HepG2 (cell line): ENCODE data around the gene VAC14. TPM values are rescaled to one million over a fixed set of nuclear protein-coding genes. Genes with fewer than 3 reads are reported as not detected.

Source experiments
- ATAC-seq: fragments of 200-7000 bp; cut with Tn5 transposase; 3 replicates; pipeline ENCODE4 v1.9.1; 2020; ENCODE audit warnings: mild to moderate bottlenecking, moderate library complexity
- BruUV-seq: library from RNA; stranded (reverse); fragments of 400-500 nt; replicated peaks from 2 replicates; lab custom pipeline; 2021; lab: Mats Ljungman, UMichigan
- CTCF ChIA-PET: fragments of 300-600 bp; formaldehyde crosslinking; extraction: SDS; loops from one replicate; lab custom pipeline; 2021; ENCODE audit warnings: low total read pairs, inconsistent platforms, low intra/inter-chr PET ratio; lab: Yijun Ruan, JAX
- POLR2A ChIA-PET: fragments of 350-600 bp; sonication (Branson Sonifier 250); formaldehyde crosslinking; loops from one replicate; lab custom pipeline; 2020; ENCODE audit warnings: antibody characterized with exemption, inconsistent platforms; lab: Yijun Ruan, JAX
- DNase-seq: peaks from one replicate; pipeline ENCODE4 v3.0.0-alpha.2; 2015; ENCODE audit warnings: low spot score
- FAIRE-seq: peaks from 3 replicates; lab custom pipeline; 2011; peaks lifted over from hg19 to GRCh38; lab: Jason Lieb, UNC
- H2AFZ ChIP-seq: one replicate; pipeline ENCODE4 v1.6.1; 2011; ENCODE audit warnings: low read length, inconsistent platforms
- H3K27ac ChIP-seq: fragments of 300-600 bp; 3 replicates; pipeline ENCODE4 v1.8.0; 2011; ENCODE audit warnings: mixed run types, mild to moderate bottlenecking, mixed read lengths, low read length, inconsistent platforms; ENCODE audit not compliant: insufficient read depth; ENCODE audit errors: extremely low read length
- H3K27me3 ChIP-seq, 2 experiments: fragments of 200-600 bp in 1 of 2; 2 replicates in 1 of 2; 3 replicates in 1 of 2; pipeline versions ENCODE4 v1.6.0 to v1.8.0; 2011; ENCODE audit warnings: low read length in 2 of 2, mild to moderate bottlenecking in 2 of 2, moderate library complexity in 2 of 2, inconsistent platforms in 1 of 2; ENCODE audit not compliant: insufficient read depth in 2 of 2, control insufficient read depth in 1 of 2
- H3K36me3 ChIP-seq, 2 experiments: fragments of 200-600 bp in 1 of 2; replicated peaks in 1 of 2; 2 replicates in 1 of 2; 3 replicates in 1 of 2; pipeline versions ENCODE4 v1.5.1 to v1.8.0; 2011; ENCODE audit warnings: low read length in 2 of 2, inconsistent platforms in 1 of 2; ENCODE audit not compliant: insufficient read depth in 2 of 2, control insufficient read depth in 1 of 2
- H3K4me1 ChIP-seq: 2 replicates; pipeline ENCODE4 v1.5.1; 2012; ENCODE audit warnings: low read length, inconsistent platforms; ENCODE audit not compliant: insufficient read depth
- H3K4me2 ChIP-seq: 2 replicates; pipeline ENCODE4 v1.6.0; 2011; ENCODE audit warnings: low read depth, low read length, inconsistent platforms
- H3K4me3 ChIP-seq, 3 experiments: fragments of 200-600 bp in 1 of 3; sonication (generic), shearing (Covaris generic) in 1 of 3; replicated peaks in 1 of 3; 2 replicates each; pipeline ENCODE4 v1.5.1; 2011 to 2016; ENCODE audit warnings: low read length in 3 of 3, inconsistent platforms in 2 of 3, low read depth in 2 of 3, mild to moderate bottlenecking in 2 of 3, control low read depth in 1 of 3, mixed read lengths in 1 of 3; ENCODE audit not compliant: insufficient read depth in 1 of 3
- H3K79me2 ChIP-seq: one replicate; pipeline ENCODE4 v1.6.1; 2011; ENCODE audit warnings: low read length, inconsistent platforms; ENCODE audit not compliant: insufficient read depth
- H3K9ac ChIP-seq: 2 replicates; pipeline ENCODE4 v1.6.0; 2011; ENCODE audit warnings: mild to moderate bottlenecking, low read depth, low read length, inconsistent platforms; ENCODE audit not compliant: insufficient read depth
- H3K9me3 ChIP-seq: 2 replicates; pipeline ENCODE4 v1.5.1; 2012; ENCODE audit warnings: mild to moderate bottlenecking, low read length
- H4K20me1 ChIP-seq: 2 replicates; pipeline ENCODE4 v1.6.0; 2011; ENCODE audit warnings: inconsistent platforms, mild to moderate bottlenecking, low read length, moderate library complexity; ENCODE audit not compliant: insufficient read depth
- ARID2 ChIP-seq: sonication (generic); formaldehyde crosslinking; IDR thresholded peaks from 2 replicates; pipeline ENCODE4 v1.8.1; 2022; ENCODE audit warnings: mild to moderate bottlenecking, missing genetic modification reagents, borderline replicate concordance
- FOXO1 ChIP-seq: sonication (generic); formaldehyde crosslinking; IDR thresholded peaks from 2 replicates; pipeline ENCODE4 v1.4.0; 2020; ENCODE audit warnings: missing genetic modification reagents
- ZBTB7A ChIP-seq: sonication (generic); formaldehyde crosslinking; IDR thresholded peaks from 2 replicates; pipeline ENCODE4 v1.8.0; 2022; ENCODE audit warnings: mild to moderate bottlenecking, missing genetic modification reagents
- ZNF142 ChIP-seq: sonication (generic); formaldehyde crosslinking; IDR thresholded peaks from 2 replicates; pipeline ENCODE4 v1.4.0; 2020; ENCODE audit warnings: missing genetic modification reagents
- ZNF280D ChIP-seq: sonication (generic); formaldehyde crosslinking; IDR thresholded peaks from 2 replicates; pipeline ENCODE4 v1.5.1; 2020; ENCODE audit warnings: mild to moderate bottlenecking, missing genetic modification reagents
- WGBS: methylation state at CpG from one replicate; pipeline ENCODE4 v1.1.6; 2017; ENCODE audit warnings: low lambda C conversion rate; 5-methylcytosine and 5-hydroxymethylcytosine counted together
- in situ Hi-C: cut with HindIII; loops from 2 replicates; pipeline ENCODE4 v1.10.0; 2017; ENCODE audit warnings: low pct_unique_long_range_greater_than_20kb; ENCODE audit not compliant: extremely low pct_ligation_motif_present
- intact Hi-C: fragments of 100-400 bp; cut with micrococcal nuclease; formaldehyde crosslinking; loops from one replicate; pipeline ENCODE4 v1.10.0; 2022; ENCODE audit not compliant: unreplicated experiment
- polyA plus RNA-seq, 8 experiments: library from polyadenylated mRNA; depleted of rRNA in 3 of 8; stranded (reverse) in 7 of 8; unstranded in 1 of 8; fragments of >200 nt; fragmentation: Illumina TruSeq in 4 of 8; extraction: Trizol in 4 of 8; gene quantifications; 2 replicates each; pipeline versions ENCODE4 v1.2.1 to v1.2.3, GENCODE V29; 2011 to 2016; ENCODE audit warnings: low read depth in 4 of 8, missing spikeins in 1 of 8, mixed read lengths in 1 of 8; ENCODE audit not compliant: insufficient read depth in 1 of 8
- total RNA-seq, 5 experiments: library from RNA; depleted of rRNA; stranded (reverse); fragments of >200 nt; fragmentation: Illumina TruSeq; extraction: Trizol; gene quantifications; 2 replicates each; pipeline ENCODE4 v1.2.3, GENCODE V29; 2016; ENCODE audit warnings: low read depth in 1 of 5
- TF ChIP-seq, protein P1 (sequence below): sonication (generic); formaldehyde crosslinking; IDR thresholded peaks from 2 replicates; pipeline ENCODE4 v1.5.0; 2020; ENCODE audit warnings: missing genetic modification reagents

Gene VAC14
- total and polyA plus RNA-seq, 2 of the 13 experiments (the other 11 are each of a cell fraction or from before 2014, with no cell fraction given) = 23.5 to 24.6 TPM

DNA sequence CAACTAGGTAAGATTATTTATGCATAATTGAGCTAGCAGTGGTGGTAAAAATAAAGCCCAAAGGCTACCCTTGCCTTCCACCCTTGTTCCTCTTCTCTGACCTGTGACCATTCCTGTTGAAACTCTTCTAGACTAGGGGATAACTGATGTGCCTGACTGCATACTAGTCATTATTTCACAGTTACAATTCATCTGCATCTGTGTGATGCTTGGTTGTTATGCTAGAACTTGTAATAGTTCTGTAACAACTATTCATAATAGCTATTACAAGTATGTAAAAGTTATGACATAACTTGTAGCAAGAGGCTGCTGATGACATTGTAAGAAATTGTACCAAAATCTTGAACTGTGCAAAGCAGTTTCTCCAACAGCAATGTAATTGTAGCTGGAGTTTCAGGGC, 2.4 kb upstream of the VAC14 start:
- H3K9me3 ChIP-seq = peaks cover 11% of the 10 kb centered on the region
- H3K27ac ChIP-seq = no peak overlapping the region
- H4K20me1 ChIP-seq = 0 out of 2 replicates have a peak, but pooled peaks cover 6% of the 10 kb centered on the region
- DNase-seq (no peak), FAIRE-seq (no peak), ATAC-seq (no peak)
- TF ChIP-seq FOXO1 (CRISPR knock-in tag) (no peak), ZBTB7A (CRISPR knock-in tag) (no peak), ZNF280D (CRISPR knock-in tag) (no peak)
- peaks cover 25% of the 10 kb centered on the region for H3K79me2 ChIP-seq
- in situ Hi-C loops (no loop called here), intact Hi-C loops (no loop called here)
- peaks cover 29% of the 10 kb centered on the region for H3K4me1 ChIP-seq
- no peak overlapping the region for H2AFZ ChIP-seq
- no TSS peak for BruUV-seq
- ChIA-PET POLR2A (no interaction called here), CTCF (no interaction called here)
- H3K27me3 ChIP-seq = peaks cover 0 to 11% of the 10 kb centered on the region in 2 experiments; a peak in 1 of 5 replicates
- no peak overlapping the region for H3K9ac ChIP-seq
- no peak overlapping the region for H3K4me3 ChIP-seq
- H3K4me2 ChIP-seq = no peak overlapping the region
- H3K36me3 ChIP-seq = peaks cover 0 to 7% of the 10 kb centered on the region in 2 experiments; a peak in 1 of 5 replicates

GRCh38 chr16:70801611-70802010, 653 bp upstream of the VAC14 start:
- peaks cover 30% of the 10 kb centered on the region for H3K4me1 ChIP-seq
- H2AFZ ChIP-seq = peak overlapping the region; percentile 55
- peaks cover 39% of the 10 kb centered on the region for H3K79me2 ChIP-seq
- H3K9me3 ChIP-seq = peaks cover 11% of the 10 kb centered on the region
- DNase-seq (no peak), FAIRE-seq (no peak), ATAC-seq (peak; percentile 19; the same call in 2 of the 3 replicates)
- peaks cover 0 to 7% of the 10 kb centered on the region in 2 experiments; a peak in 2 of 5 replicates for H3K36me3 ChIP-seq
- peak overlapping the region; percentile 97 for H3K4me2 ChIP-seq
- in situ Hi-C loops = no loop called here
- no TSS peak for BruUV-seq
- peak overlapping the region; percentile 88; the same call in 1 of the 2 replicates for H3K9ac ChIP-seq
- H4K20me1 ChIP-seq = 0 out of 2 replicates have a peak, but pooled peaks cover 6% of the 10 kb centered on the region
- ChIA-PET CTCF (no interaction called here), POLR2A (interaction anchor here (0.5 to 1.5 kb wide), 8 partner anchors 8 to 120 kb away, joined by 3 to 7 read pairs (median 4); no protein-coding TSS in a partner anchor)
- peaks cover 0 to 3% of the 10 kb centered on the region in 2 experiments; a peak in 1 of 5 replicates for H3K27me3 ChIP-seq
- H3K27ac ChIP-seq = no peak overlapping the region
- peak overlapping the region in 2 of 3 experiments; percentile 98 to 99; a peak in 4 of 6 replicates for H3K4me3 ChIP-seq
- intact Hi-C loops = no loop called here
- 32% methylated on average over 3 of the region's 3 CpGs for WGBS
- TF ChIP-seq, protein P1, sequence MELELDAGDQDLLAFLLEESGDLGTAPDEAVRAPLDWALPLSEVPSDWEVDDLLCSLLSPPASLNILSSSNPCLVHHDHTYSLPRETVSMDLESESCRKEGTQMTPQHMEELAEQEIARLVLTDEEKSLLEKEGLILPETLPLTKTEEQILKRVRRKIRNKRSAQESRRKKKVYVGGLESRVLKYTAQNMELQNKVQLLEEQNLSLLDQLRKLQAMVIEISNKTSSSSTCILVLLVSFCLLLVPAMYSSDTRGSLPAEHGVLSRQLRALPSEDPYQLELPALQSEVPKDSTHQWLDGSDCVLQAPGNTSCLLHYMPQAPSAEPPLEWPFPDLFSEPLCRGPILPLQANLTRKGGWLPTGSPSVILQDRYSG (CRISPR knock-in tag) = 0 out of 2 replicates have a peak, but pooled peaks have one; percentile 15
- 0 out of 2 replicates have a peak, but pooled peaks have one; percentile 4 for TF ChIP-seq ZNF142
- TF ChIP-seq ARID2 (CRISPR knock-in tag) = no peak
